ENCODE measurements around the gene TMTC1. TPM values are rescaled to one million over a fixed set of nuclear protein-coding genes. Genes with fewer than 3 reads are reported as not detected.

The TMTC1 gene
- polyA plus RNA-seq, 1 of the 3 experiments (the other 2 are of a cell fraction): 0.13 TPM

DNA sequence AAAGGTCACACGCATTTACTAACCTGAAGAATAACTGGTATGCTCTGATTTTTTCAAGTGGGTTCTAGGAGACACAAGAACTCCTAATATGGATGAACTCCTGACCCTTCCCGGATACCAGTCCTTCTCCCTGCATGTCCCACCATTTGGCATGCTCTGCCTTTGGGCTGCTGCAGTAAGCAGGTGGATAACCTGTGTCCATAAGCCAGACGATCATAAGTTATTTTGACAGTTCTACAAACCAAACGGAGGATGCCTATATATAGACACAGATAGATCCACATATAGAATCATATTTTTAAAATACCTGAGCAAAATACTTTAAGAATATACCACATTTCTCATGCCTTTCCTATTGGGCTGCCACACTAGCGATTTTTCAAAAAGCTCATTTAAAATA lies 49.4 kb downstream of the TMTC1 start (continued):
- no peak for TF ChIP-seq MEF2A (IDR thresholded peaks at IDR 0.05; ENCODE audit: borderline replicate concordance, low read depth)
- TF ChIP-seq SMC3 (IDR thresholded peaks at IDR 0.05; ENCODE audit: low read depth, low read length): no peak
- no peak for TF ChIP-seq USF2 (IDR thresholded peaks at IDR 0.05; ENCODE audit: borderline replicate concordance, low read depth, low read length)
- no peak for TF ChIP-seq POLR2AphosphoS5 (IDR thresholded peaks at IDR 0.05; ENCODE audit: low read depth, low read length)

DNA sequence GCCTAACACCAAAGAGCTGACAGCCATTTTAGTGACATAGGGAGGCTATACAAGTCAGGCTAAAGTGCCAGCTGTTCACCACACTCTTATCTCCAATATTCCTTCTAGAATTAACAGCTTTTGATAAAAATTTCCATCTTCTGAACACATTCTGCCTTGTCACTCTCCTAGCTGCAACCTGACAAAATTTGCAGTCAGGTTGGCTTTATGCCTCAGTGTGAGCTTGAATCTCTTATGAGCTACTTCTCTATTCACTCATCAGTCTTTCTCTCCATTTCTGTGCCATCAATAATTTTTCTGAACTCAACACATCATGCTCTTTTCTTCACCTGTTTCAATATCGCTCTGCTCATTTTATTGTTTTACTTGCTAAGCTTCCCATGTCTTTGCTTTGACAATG lies 50.2 kb downstream of the TMTC1 start:
- CTCF ChIA-PET: no interaction called here

More for the DNA sequence above, 50.2 kb downstream of the TMTC1 start:
- H3K79me2 ChIP-seq (ENCODE audit: insufficient read depth): no peaks in the 10 kb centered on the region
- H3K27me3 ChIP-seq (ENCODE audit: insufficient read depth): no peaks in the 10 kb centered on the region
- no peaks in the 10 kb centered on the region for H3K9me3 ChIP-seq
- no peaks in the 10 kb centered on the region for H3K36me3 ChIP-seq (replicated peaks in 1 of 2; ENCODE audit: control insufficient read depth in 1 of 2, insufficient read depth in 2 of 2, low read length in 1 of 2)
- no peaks in the 10 kb centered on the region for H3K9me2 ChIP-seq
- H3F3A ChIP-seq (replicated peaks; ENCODE audit: insufficient read depth): no peaks in the 10 kb centered on the region
- H3K9ac ChIP-seq: no peak overlapping the region
- no peak for DNase-seq
- 57% methylated on average over 1 of the region's 1 CpG for WGBS (ENCODE audit: low lambda C conversion rate)
- no peak overlapping the region for H3K27ac ChIP-seq (ENCODE audit: low read depth in 2 of 2, low read length in 1 of 2)
- no peak overlapping the region for H2AFZ ChIP-seq (ENCODE audit: low read depth)
- H3K4me1 ChIP-seq (ENCODE audit: control insufficient read depth in 1 of 2, insufficient read depth in 2 of 2, low read depth in 1 of 2, low read length in 1 of 2): peaks cover 0 to 6% of the 10 kb centered on the region in 2 experiments; a peak in 2 of 4 replicates
- H3K4me2 ChIP-seq: no peak overlapping the region
- POLR2A ChIA-PET: no interaction called here
- no peak overlapping the region for H3K4me3 ChIP-seq (ENCODE audit: low read depth in 2 of 2, low read length in 1 of 2)
- TF ChIP-seq TEAD4 (IDR thresholded peaks at IDR 0.05; ENCODE audit: borderline replicate concordance, insufficient read depth) (no peak), JUND (IDR thresholded peaks at IDR 0.05) (no peak), ELF1 (IDR thresholded peaks at IDR 0.05) (no peak), FOXM1 (IDR thresholded peaks at IDR 0.05; ENCODE audit: low read depth) (no peak), SMC3 (IDR thresholded peaks at IDR 0.05; ENCODE audit: low read depth, low read length) (no peak), CTCF (IDR thresholded peaks at IDR 0.05) (no peak), PBX3 (IDR thresholded peaks at IDR 0.05) (no peak), POLR2AphosphoS5 (IDR thresholded peaks at IDR 0.05; ENCODE audit: low read depth, low read length) (no peak), FOXJ3 (CRISPR knock-in tag; IDR thresholded peaks at IDR 0.05) (no peak), FOSL2 (IDR thresholded peaks at IDR 0.05; ENCODE audit: borderline replicate concordance, low read depth) (no peak), TAF1 (IDR thresholded peaks at IDR 0.05; ENCODE audit: borderline replicate concordance, low read depth, low read length) (no peak), EZH2phosphoT487 (IDR thresholded peaks at IDR 0.05; ENCODE audit: borderline replicate concordance, low read depth) (no peak), USF2 (IDR thresholded peaks at IDR 0.05; ENCODE audit: borderline replicate concordance, low read depth, low read length) (no peak), RFX5 (IDR thresholded peaks at IDR 0.05; ENCODE audit: low read length) (no peak), MXI1 (IDR thresholded peaks at IDR 0.05; ENCODE audit: low read depth, low read length) (no peak)
- TF ChIP-seq, protein P1, sequence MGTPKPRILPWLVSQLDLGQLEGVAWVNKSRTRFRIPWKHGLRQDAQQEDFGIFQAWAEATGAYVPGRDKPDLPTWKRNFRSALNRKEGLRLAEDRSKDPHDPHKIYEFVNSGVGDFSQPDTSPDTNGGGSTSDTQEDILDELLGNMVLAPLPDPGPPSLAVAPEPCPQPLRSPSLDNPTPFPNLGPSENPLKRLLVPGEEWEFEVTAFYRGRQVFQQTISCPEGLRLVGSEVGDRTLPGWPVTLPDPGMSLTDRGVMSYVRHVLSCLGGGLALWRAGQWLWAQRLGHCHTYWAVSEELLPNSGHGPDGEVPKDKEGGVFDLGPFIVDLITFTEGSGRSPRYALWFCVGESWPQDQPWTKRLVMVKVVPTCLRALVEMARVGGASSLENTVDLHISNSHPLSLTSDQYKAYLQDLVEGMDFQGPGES (IDR thresholded peaks at IDR 0.05; ENCODE audit: low read depth, low read length): no peak
- H4K20me1 ChIP-seq (ENCODE audit: insufficient read depth): no peaks in the 10 kb centered on the region
